ENCODE measurements around the gene DHTKD1. TPM values are rescaled to one million over a fixed set of nuclear protein-coding genes. Genes with fewer than 3 reads are reported as not detected.

DHTKD1 gene
- total RNA-seq, 2 experiments from 2014 or later, result 53.1 to 71.4 TPM

DNA sequence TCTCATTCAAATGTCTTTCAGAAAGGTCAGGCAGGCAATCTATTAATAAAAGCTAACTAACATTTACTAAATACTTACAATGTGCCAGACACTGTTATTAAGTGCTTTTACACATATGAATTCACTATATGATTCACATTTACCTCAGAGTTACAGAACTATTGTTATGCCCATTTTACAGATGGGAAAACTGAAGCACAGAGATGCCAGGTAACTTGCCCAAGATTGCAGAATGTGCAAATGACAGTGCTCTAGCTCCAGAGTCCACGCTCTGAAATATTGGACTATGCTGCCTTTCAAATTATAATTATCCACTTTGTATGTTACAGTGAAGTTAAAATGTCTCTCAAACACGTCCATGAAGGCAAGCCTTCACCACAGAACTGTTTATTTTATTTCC is 48.2 kb upstream of the DHTKD1 start:
- Histone ChIP-seq H3K9me3 (ENCODE audit: low read length) (no peaks in the 10 kb centered on the region), H3K4me1 (ENCODE audit: insufficient read depth, low read length, poor library complexity, severe bottlenecking) (peaks cover 18% of the 10 kb centered on the region), H3K4me2 (ENCODE audit: low read length) (no peak overlapping the region), H3K9me2 (ENCODE audit: insufficient read depth, low read length) (no peaks in the 10 kb centered on the region), H3K36me3 (ENCODE audit: insufficient read depth, low read length) (peaks cover 47% of the 10 kb centered on the region), H3K79me2 (ENCODE audit: insufficient read depth, low read depth, low read length) (peaks cover 79% of the 10 kb centered on the region), H3K4me3 (ENCODE audit: low read depth, low read length, poor library complexity, severe bottlenecking) (no peak overlapping the region), H4K20me1 (ENCODE audit: insufficient read depth, low read length) (peaks cover 9% of the 10 kb centered on the region; the same call in 1 of the 2 replicates), H3K27ac (ENCODE audit: low read depth, low read length, poor library complexity, severe bottlenecking) (no peak overlapping the region), H2AFZ (ENCODE audit: low read length) (no peak overlapping the region)
- ChIA-PET CTCF (ENCODE audit: unreplicated experiment) (no interaction called here), POLR2A (no interaction called here)
- no peak for DNase-seq (ENCODE audit: low spot score)
- intact Hi-C loops (cut with micrococcal nuclease; ENCODE audit: unreplicated experiment), result no loop called here
- TF ChIP-seq, protein P1, sequence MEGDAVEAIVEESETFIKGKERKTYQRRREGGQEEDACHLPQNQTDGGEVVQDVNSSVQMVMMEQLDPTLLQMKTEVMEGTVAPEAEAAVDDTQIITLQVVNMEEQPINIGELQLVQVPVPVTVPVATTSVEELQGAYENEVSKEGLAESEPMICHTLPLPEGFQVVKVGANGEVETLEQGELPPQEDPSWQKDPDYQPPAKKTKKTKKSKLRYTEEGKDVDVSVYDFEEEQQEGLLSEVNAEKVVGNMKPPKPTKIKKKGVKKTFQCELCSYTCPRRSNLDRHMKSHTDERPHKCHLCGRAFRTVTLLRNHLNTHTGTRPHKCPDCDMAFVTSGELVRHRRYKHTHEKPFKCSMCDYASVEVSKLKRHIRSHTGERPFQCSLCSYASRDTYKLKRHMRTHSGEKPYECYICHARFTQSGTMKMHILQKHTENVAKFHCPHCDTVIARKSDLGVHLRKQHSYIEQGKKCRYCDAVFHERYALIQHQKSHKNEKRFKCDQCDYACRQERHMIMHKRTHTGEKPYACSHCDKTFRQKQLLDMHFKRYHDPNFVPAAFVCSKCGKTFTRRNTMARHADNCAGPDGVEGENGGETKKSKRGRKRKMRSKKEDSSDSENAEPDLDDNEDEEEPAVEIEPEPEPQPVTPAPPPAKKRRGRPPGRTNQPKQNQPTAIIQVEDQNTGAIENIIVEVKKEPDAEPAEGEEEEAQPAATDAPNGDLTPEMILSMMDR (conservative IDR thresholded peaks at IDR 0.05; ENCODE audit: low read length), result no peak
- no peak for TF ChIP-seq EZH2phosphoT487 (IDR thresholded peaks at IDR 0.05; ENCODE audit: borderline replicate concordance, low read depth, low read length)
- BruUV-seq (replicated peaks), result no TSS peak

- peaks cover 90% of the 10 kb centered on the region for H3K79me2 ChIP-seq (ENCODE audit: insufficient read depth, low read depth, low read length)
- H3K9me3 ChIP-seq (ENCODE audit: low read length), result no peaks in the 10 kb centered on the region
- intact Hi-C loops (cut with micrococcal nuclease; ENCODE audit: unreplicated experiment), result no loop called here
- H3K36me3 ChIP-seq (ENCODE audit: insufficient read depth, low read length), result peaks cover 68% of the 10 kb centered on the region
- peaks cover 18% of the 10 kb centered on the region for H3K4me1 ChIP-seq (ENCODE audit: insufficient read depth, low read length, poor library complexity, severe bottlenecking)
- no TSS peak for BruUV-seq (replicated peaks)
- DNase-seq (ENCODE audit: low spot score), result no peak
- TF ChIP-seq, protein P1 (conservative IDR thresholded peaks at IDR 0.05; ENCODE audit: low read length), result no peak
- TF ChIP-seq EZH2phosphoT487 (IDR thresholded peaks at IDR 0.05; ENCODE audit: borderline replicate concordance, low read depth, low read length), result no peak
- ChIA-PET POLR2A (interaction anchor here (0.7 to 1.4 kb wide), 7 partner anchors 8 to 529 kb away, joined by 3 to 7 read pairs (median 4); no protein-coding TSS in a partner anchor), CTCF (ENCODE audit: unreplicated experiment) (interaction anchor here (0.5 kb wide), 1 partner anchor 33 kb away, joined by 3 read pairs; no protein-coding TSS in a partner anchor)
- H4K20me1 ChIP-seq (ENCODE audit: insufficient read depth, low read length), result peaks cover 9% of the 10 kb centered on the region; the same call in 1 of the 2 replicates
- H3K4me2 ChIP-seq (ENCODE audit: low read length), result peak overlapping the region; percentile 44
- peak overlapping the region; percentile 6 for H3K4me3 ChIP-seq (ENCODE audit: low read depth, low read length, poor library complexity, severe bottlenecking)
- no peak overlapping the region for H3K27ac ChIP-seq (ENCODE audit: low read depth, low read length, poor library complexity, severe bottlenecking)
- no peak overlapping the region for H2AFZ ChIP-seq (ENCODE audit: low read length)
- H3K9me2 ChIP-seq (ENCODE audit: insufficient read depth, low read length), result no peaks in the 10 kb centered on the region
Measured at GRCh38 chr10:12022580-12023257, 46.0 kb upstream of the DHTKD1 start.

- Histone ChIP-seq H3K27ac (ENCODE audit: low read depth, low read length, poor library complexity, severe bottlenecking) (no peak overlapping the region), H3K36me3 (ENCODE audit: insufficient read depth, low read length) (peaks cover 86% of the 10 kb centered on the region), H3K9me3 (ENCODE audit: low read length) (no peaks in the 10 kb centered on the region), H2AFZ (ENCODE audit: low read length) (no peak overlapping the region), H4K20me1 (ENCODE audit: insufficient read depth, low read length) (peaks cover 5% of the 10 kb centered on the region; the same call in 1 of the 2 replicates), H3K79me2 (ENCODE audit: insufficient read depth, low read depth, low read length) (peaks cover 88% of the 10 kb centered on the region), H3K4me1 (ENCODE audit: insufficient read depth, low read length, poor library complexity, severe bottlenecking) (peaks cover 18% of the 10 kb centered on the region), H3K4me3 (ENCODE audit: low read depth, low read length, poor library complexity, severe bottlenecking) (no peak overlapping the region), H3K9me2 (ENCODE audit: insufficient read depth, low read length) (no peaks in the 10 kb centered on the region), H3K4me2 (ENCODE audit: low read length) (no peak overlapping the region)
- no TSS peak for BruUV-seq (replicated peaks)
- DNase-seq (ENCODE audit: low spot score), result no peak
- POLR2A ChIA-PET, result interaction anchor here (0.8 to 1.1 kb wide), 3 partner anchors 32 to 48 kb away, joined by 3 to 5 read pairs (median 3); no protein-coding TSS in a partner anchor
- intact Hi-C loops (cut with micrococcal nuclease; ENCODE audit: unreplicated experiment), result no loop called here
- TF ChIP-seq, protein P1 (conservative IDR thresholded peaks at IDR 0.05; ENCODE audit: low read length), result no peak
- no peak for TF ChIP-seq EZH2phosphoT487 (IDR thresholded peaks at IDR 0.05; ENCODE audit: borderline replicate concordance, low read depth, low read length)
- CTCF ChIA-PET (ENCODE audit: unreplicated experiment), result no interaction called here
Measured at GRCh38 chr10:12025591-12025990, 43.2 kb upstream of the DHTKD1 start.

Data from OCI-LY7 (cell line).